OCI-LY1 (cell line): Measurements from ENCODE around the gene SELENOH.

ENCODE experiments used
- H2AFZ ChIP-seq: fragments of 200-600 bp; sonication (generic), shearing (Covaris generic); 2 replicates; pipeline ENCODE4 v1.6.0; 2014; ENCODE audit warnings: antibody characterized with exemption, mild to moderate bottlenecking, low read length
- H3F3A ChIP-seq: fragments of 200-600 bp; sonication (generic), shearing (Covaris generic); 2 replicates; pipeline ENCODE4 v1.6.0; 2014; ENCODE audit warnings: mild to moderate bottlenecking, antibody characterized with exemption, low read length, moderate library complexity; ENCODE audit not compliant: insufficient read depth
- H3K27ac ChIP-seq: fragments of 200-600 bp; sonication (generic); 2 replicates; pipeline ENCODE4 v1.5.1; 2014; ENCODE audit warnings: low read length, mixed run types, mild to moderate bottlenecking, low read depth; ENCODE audit not compliant: poor library complexity, severe bottlenecking
- H3K27me3 ChIP-seq: fragments of 200-600 bp; sonication (generic); 2 replicates; pipeline ENCODE4 v1.6.0; 2014; ENCODE audit warnings: antibody characterized with exemption, mild to moderate bottlenecking, low read length, moderate library complexity; ENCODE audit not compliant: insufficient read depth
- H3K36me3 ChIP-seq: fragments of 200-600 bp; sonication (generic); 2 replicates; pipeline ENCODE4 v1.6.1; 2014; ENCODE audit warnings: mild to moderate bottlenecking, antibody characterized with exemption, low read length, moderate library complexity, mixed read lengths; ENCODE audit not compliant: insufficient read depth
- H3K4me1 ChIP-seq: fragments of 200-600 bp; sonication (generic); 2 replicates; pipeline ENCODE4 v1.5.1; 2014; ENCODE audit warnings: mild to moderate bottlenecking, low read length, moderate library complexity; ENCODE audit not compliant: insufficient read depth, severe bottlenecking
- H3K4me2 ChIP-seq: fragments of 200-600 bp; sonication (generic), shearing (Covaris generic); 2 replicates; pipeline ENCODE4 v1.6.1; 2014; ENCODE audit warnings: low read length
- H3K4me3 ChIP-seq: fragments of 200-600 bp; sonication (generic); 2 replicates; pipeline ENCODE4 v1.5.1; 2014; ENCODE audit warnings: low read length, low read depth, mild to moderate bottlenecking, mixed read lengths; ENCODE audit not compliant: poor library complexity, severe bottlenecking
- H3K79me2 ChIP-seq: fragments of 200-600 bp; shearing (Covaris generic); 2 replicates; pipeline ENCODE4 v1.6.1; 2016; ENCODE audit warnings: mixed run types, low read length, mixed read lengths; ENCODE audit not compliant: insufficient read depth
- H3K9ac ChIP-seq: fragments of 200-600 bp; sonication (generic), shearing (Covaris generic); 2 replicates; pipeline ENCODE4 v1.6.1; 2014; ENCODE audit warnings: mild to moderate bottlenecking, low read length, mixed read lengths
- H3K9me2 ChIP-seq: fragments of 200-600 bp; sonication (generic), shearing (Covaris generic); 2 replicates; pipeline ENCODE4 v1.6.1; 2014; ENCODE audit warnings: low read depth, mild to moderate bottlenecking, low read length, mixed read lengths
- H3K9me3 ChIP-seq: fragments of 200-600 bp; shearing (Covaris generic); 2 replicates; pipeline ENCODE4 v1.6.1; 2014; ENCODE audit warnings: low read length, mixed read lengths
- H4K20me1 ChIP-seq: fragments of 200-600 bp; sonication (generic), shearing (Covaris generic); 2 replicates; pipeline ENCODE4 v1.6.0; 2016; ENCODE audit warnings: mild to moderate bottlenecking, low read length; ENCODE audit not compliant: insufficient read depth
- EZH2 ChIP-seq: fragments of 200-600 bp; sonication (generic), shearing (Covaris generic); IDR thresholded peaks from 2 replicates; pipeline ENCODE4 v1.8.0; 2017; ENCODE audit warnings: borderline replicate concordance, mixed run types, mild to moderate bottlenecking, antibody characterized with exemption, low read length, moderate library complexity, mixed read lengths
- TF ChIP-seq, protein P1 (sequence below): fragments of 200-600 bp; sonication (generic), shearing (Covaris generic); IDR thresholded peaks from 2 replicates; pipeline ENCODE4 v1.5.1; 2017; ENCODE audit warnings: mild to moderate bottlenecking, antibody characterized with exemption, low read length, moderate library complexity, mixed read lengths

The SELENOH gene

DNA sequence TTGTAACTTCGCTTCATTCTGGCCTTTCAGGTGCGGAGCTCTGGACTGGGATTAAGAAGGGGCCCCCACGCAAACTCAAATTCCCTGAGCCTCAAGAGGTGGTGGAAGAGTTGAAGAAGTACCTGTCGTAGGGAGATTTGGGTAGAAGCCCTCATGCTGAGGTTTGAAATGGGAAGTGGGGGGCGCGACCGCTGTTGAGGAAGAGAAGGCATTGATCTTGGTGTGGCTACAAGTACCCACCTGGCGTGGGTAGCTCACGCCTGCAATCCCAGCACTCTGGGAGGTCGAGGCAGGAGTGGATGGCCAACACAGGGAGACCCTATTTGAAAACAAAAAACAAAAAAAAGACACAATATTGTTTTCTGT lies 779 bp downstream of the SELENOH start:
- peak overlapping the region; percentile 98 for H3K4me3 ChIP-seq
- H3K9me3 ChIP-seq = no peaks in the 10 kb centered on the region
- H3K79me2 ChIP-seq = peaks cover 12% of the 10 kb centered on the region
- no peak overlapping the region for H2AFZ ChIP-seq
- H3F3A ChIP-seq = no peaks in the 10 kb centered on the region
- TF ChIP-seq, protein P1, sequence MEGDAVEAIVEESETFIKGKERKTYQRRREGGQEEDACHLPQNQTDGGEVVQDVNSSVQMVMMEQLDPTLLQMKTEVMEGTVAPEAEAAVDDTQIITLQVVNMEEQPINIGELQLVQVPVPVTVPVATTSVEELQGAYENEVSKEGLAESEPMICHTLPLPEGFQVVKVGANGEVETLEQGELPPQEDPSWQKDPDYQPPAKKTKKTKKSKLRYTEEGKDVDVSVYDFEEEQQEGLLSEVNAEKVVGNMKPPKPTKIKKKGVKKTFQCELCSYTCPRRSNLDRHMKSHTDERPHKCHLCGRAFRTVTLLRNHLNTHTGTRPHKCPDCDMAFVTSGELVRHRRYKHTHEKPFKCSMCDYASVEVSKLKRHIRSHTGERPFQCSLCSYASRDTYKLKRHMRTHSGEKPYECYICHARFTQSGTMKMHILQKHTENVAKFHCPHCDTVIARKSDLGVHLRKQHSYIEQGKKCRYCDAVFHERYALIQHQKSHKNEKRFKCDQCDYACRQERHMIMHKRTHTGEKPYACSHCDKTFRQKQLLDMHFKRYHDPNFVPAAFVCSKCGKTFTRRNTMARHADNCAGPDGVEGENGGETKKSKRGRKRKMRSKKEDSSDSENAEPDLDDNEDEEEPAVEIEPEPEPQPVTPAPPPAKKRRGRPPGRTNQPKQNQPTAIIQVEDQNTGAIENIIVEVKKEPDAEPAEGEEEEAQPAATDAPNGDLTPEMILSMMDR = no peak
- H4K20me1 ChIP-seq = no peaks in the 10 kb centered on the region
- peak overlapping the region; percentile 89 for H3K4me2 ChIP-seq
- peak overlapping the region; percentile 99 for H3K9ac ChIP-seq
- H3K36me3 ChIP-seq = peaks cover 72% of the 10 kb centered on the region
- peaks cover 17% of the 10 kb centered on the region for H3K4me1 ChIP-seq
- no peaks in the 10 kb centered on the region for H3K27me3 ChIP-seq
- H3K9me2 ChIP-seq = no peaks in the 10 kb centered on the region
- H3K27ac ChIP-seq = peak overlapping the region; percentile 89

DNA sequence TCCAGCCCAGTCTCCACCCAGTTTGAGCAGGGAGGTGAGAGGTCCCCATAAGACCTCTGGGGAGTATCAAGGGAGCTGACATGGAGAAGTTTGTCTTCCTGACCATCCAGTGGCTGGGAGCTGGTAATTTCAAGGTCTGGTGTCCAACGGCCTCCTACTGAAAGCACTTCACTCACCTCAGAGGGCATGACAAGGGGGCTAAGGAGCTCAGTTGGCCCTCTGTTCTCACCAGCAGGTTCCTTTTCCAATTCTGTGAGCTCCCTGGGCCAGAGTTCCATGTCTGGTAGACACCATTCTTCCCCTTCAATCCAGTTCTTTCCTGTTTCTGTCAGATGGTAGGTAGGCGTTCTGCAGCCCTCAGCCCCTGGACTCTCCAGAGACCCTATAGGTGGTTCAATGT lies 3.1 kb downstream of the SELENOH start:
- no peak overlapping the region for H3K4me3 ChIP-seq
- no peak overlapping the region for H3K27ac ChIP-seq
- H4K20me1 ChIP-seq = no peaks in the 10 kb centered on the region
- peaks cover 12% of the 10 kb centered on the region for H3K79me2 ChIP-seq
- no peaks in the 10 kb centered on the region for H3K9me3 ChIP-seq
- peaks cover 17% of the 10 kb centered on the region for H3K4me1 ChIP-seq
- H2AFZ ChIP-seq = no peak overlapping the region
- H3K4me2 ChIP-seq = no peak overlapping the region
- no peaks in the 10 kb centered on the region for H3K27me3 ChIP-seq
- TF ChIP-seq, protein P1 = no peak
- no peak for TF ChIP-seq EZH2
- no peak overlapping the region for H3K9ac ChIP-seq
- no peaks in the 10 kb centered on the region for H3K9me2 ChIP-seq
- peaks cover 52% of the 10 kb centered on the region for H3K36me3 ChIP-seq
- no peaks in the 10 kb centered on the region for H3F3A ChIP-seq

DNA sequence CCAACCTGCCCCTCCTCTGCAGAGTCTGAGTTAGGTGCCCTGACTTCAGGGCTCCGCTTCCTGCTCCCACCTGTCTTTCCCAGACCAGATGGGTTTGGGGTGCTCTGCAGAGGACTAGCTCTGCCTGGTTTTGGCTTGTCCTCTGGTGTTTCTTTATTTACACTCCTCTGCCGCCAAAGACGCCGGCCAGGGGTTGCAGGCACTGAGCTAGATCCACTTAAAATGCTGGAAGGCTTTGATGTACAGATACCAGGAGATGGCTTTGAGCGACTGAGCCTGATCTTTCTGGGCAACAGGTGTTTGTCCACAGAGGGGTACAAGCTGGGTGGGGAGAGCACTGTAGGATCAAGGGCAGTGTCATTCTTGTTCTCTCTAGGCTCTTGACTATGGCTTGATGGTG lies 3.9 kb downstream of the SELENOH start:
- H3K27me3 ChIP-seq = no peaks in the 10 kb centered on the region
- TF ChIP-seq, protein P1 = no peak
- TF ChIP-seq EZH2 = no peak

More for the DNA sequence above, 3.9 kb downstream of the SELENOH start:
- Histone ChIP-seq H3K9ac (no peak overlapping the region), H3K9me2 (no peaks in the 10 kb centered on the region), H3K36me3 (peaks cover 51% of the 10 kb centered on the region), H3F3A (no peaks in the 10 kb centered on the region), H3K79me2 (peaks cover 12% of the 10 kb centered on the region), H3K4me1 (peaks cover 17% of the 10 kb centered on the region), H3K9me3 (no peaks in the 10 kb centered on the region), H3K4me3 (no peak overlapping the region), H4K20me1 (no peaks in the 10 kb centered on the region), H3K4me2 (no peak overlapping the region), H2AFZ (no peak overlapping the region), H3K27ac (no peak overlapping the region)
